GM12878 (cell line): ENCODE results near the gene VN1R5.

Experiments
- CHD1 ChIP-seq: IDR thresholded peaks from 2 replicates; pipeline ENCODE4 v1.6.1; 2012; ENCODE audit warnings: low read depth, low read length, improper control_type of control experiment
- CREB1 ChIP-seq: IDR thresholded peaks from 2 replicates; pipeline ENCODE4 v1.6.1; 2012; ENCODE audit warnings: low read depth, mild to moderate bottlenecking, inconsistent platforms
- CTCF ChIP-seq, 3 experiments: IDR thresholded peaks in 2 of 3; conservative IDR thresholded peaks in 1 of 3; 2 replicates each; pipeline ENCODE4 v1.5.1; 2011; ENCODE audit warnings: low read depth in 3 of 3, low read length in 3 of 3, mild to moderate bottlenecking in 3 of 3, control low read depth in 2 of 3, moderate library complexity in 2 of 3, inconsistent platforms in 1 of 3, mixed read lengths in 1 of 3; ENCODE audit not compliant: control insufficient read depth in 2 of 3, insufficient read depth in 1 of 3; ENCODE audit errors: extremely low read depth in 1 of 3
- EP300 ChIP-seq, 2 experiments: fragments of 150-350 bp in 1 of 2; IDR thresholded peaks; 2 replicates each; pipeline ENCODE4 v1.6.1; 2011 to 2012; ENCODE audit warnings: low read depth in 2 of 2, low read length in 2 of 2, borderline replicate concordance in 1 of 2, improper control_type of control experiment in 1 of 2, inconsistent platforms in 1 of 2; ENCODE audit not compliant: control insufficient read depth in 1 of 2
- IRF4 ChIP-seq: IDR thresholded peaks from 2 replicates; pipeline ENCODE4 v1.6.1; 2011; ENCODE audit warnings: low read depth, low read length
- POLR2AphosphoS5 ChIP-seq: IDR thresholded peaks from 2 replicates; pipeline ENCODE4 v1.6.1; 2011; ENCODE audit warnings: mild to moderate bottlenecking, low read length, inconsistent platforms
- RCOR1 ChIP-seq: conservative IDR thresholded peaks from 2 replicates; pipeline ENCODE4 v1.6.1; 2012; ENCODE audit warnings: low read depth, low read length, improper control_type of control experiment
- REST ChIP-seq: IDR thresholded peaks from 2 replicates; pipeline ENCODE4 v1.6.1; 2012; ENCODE audit warnings: mild to moderate bottlenecking, low read depth, low read length
- ZNF207 ChIP-seq: fragments of 450-650 bp; IDR thresholded peaks from 2 replicates; pipeline ENCODE4 v1.6.1; 2014; ENCODE audit warnings: antibody characterized with exemption, mild to moderate bottlenecking, borderline replicate concordance

GRCh38 chr1:247303216-247303615 is 47.3 kb downstream of the VN1R5 start:
- TF ChIP-seq REST = no peak
- TF ChIP-seq ZNF207 = no peak
- no peak for TF ChIP-seq RCOR1
- no peak for TF ChIP-seq CTCF (IDR thresholded peaks at IDR 0.05 in 2 of 3, conservative IDR thresholded peaks at IDR 0.05 in 1 of 3; ENCODE audit: control insufficient read depth in 2 of 3, extremely low read depth in 1 of 3, insufficient read depth in 1 of 3, low read depth in 3 of 3, low read length in 3 of 3)
- no peak for TF ChIP-seq IRF4
- no peak for TF ChIP-seq POLR2AphosphoS5
- no peak for TF ChIP-seq CREB1
- TF ChIP-seq CHD1 = no peak
- no peak for TF ChIP-seq EP300 (IDR thresholded peaks at IDR 0.05; ENCODE audit: borderline replicate concordance in 1 of 2, control insufficient read depth in 1 of 2, low read depth in 2 of 2, low read length in 2 of 2)
